Mucosa of descending colon (tissue), 3 donors: ENCODE data around the gene PRB2. TPM values are rescaled to one million over a fixed set of nuclear protein-coding genes. Genes with fewer than 3 reads are reported as not detected.

ENCODE experiments used
- ATAC-seq: fragments of 200-7000 bp; cut with Tn5 transposase; one replicate; pipeline ENCODE4 v1.9.1; 2020; ENCODE audit warnings: mild to moderate bottlenecking, moderate library complexity
- DNase-seq, 3 donors: peaks; one replicate each; pipeline ENCODE4 v3.0.0-alpha.2; 2020
- H3K36me3 ChIP-seq: fragments of 200-600 bp; one replicate; pipeline ENCODE4 v1.8.0; 2021; ENCODE audit warnings: low read depth, mild to moderate bottlenecking
- H3K4me1 ChIP-seq: fragments of 200-600 bp; one replicate; pipeline ENCODE4 v1.8.0; 2021; ENCODE audit warnings: low read depth, mild to moderate bottlenecking
- H3K4me3 ChIP-seq: fragments of 200-600 bp; one replicate; pipeline ENCODE4 v1.8.0; 2021; ENCODE audit warnings: mild to moderate bottlenecking
- H3K9me3 ChIP-seq: fragments of 200-600 bp; one replicate; pipeline ENCODE4 v1.8.0; 2021; ENCODE audit warnings: mild to moderate bottlenecking
- CTCF ChIP-seq: fragments of 200-600 bp; IDR thresholded peaks from one replicate; pipeline ENCODE4 v1.8.0; 2022; ENCODE audit warnings: antibody characterized with exemption, mild to moderate bottlenecking
- intact Hi-C, 2 donors: fragments of 100-400 bp; cut with DNase I in 1 of 2; cut with micrococcal nuclease in 1 of 2; formaldehyde crosslinking; loops; one replicate each; pipeline versions ENCODE4 v1.11.0 to v1.11.1; 2022; cut with DNase I, micrococcal nuclease
- total RNA-seq, 3 donors: library from RNA; stranded (reverse); fragmentation: NEBNext Ultra II Directional in 2 of 3; extraction: Animal tissue kit (Norgen Biotek cat#: 25700) in 2 of 3; gene quantifications; one replicate each; pipeline versions ENCODE4 v1.2.1 to v1.2.4, GENCODE V29; 2021 to 2023
- donor health status: DM: no; HTN: no; CAD: no; lungs with moderate emphysema.
- donor health status: DM: no; HTN: no; CAD: no.
- donor health status: DM: no; HTN: yes; CAD: no.

PRB2 gene
- total RNA-seq, 3 donors from 2014 or later = not detected

- intact Hi-C loops = no loop called here
- DNase-seq (no peak), ATAC-seq (no peak)
- H3K36me3 ChIP-seq = no peaks in the 10 kb centered on the region
- H3K4me1 ChIP-seq = no peaks in the 10 kb centered on the region
- H3K9me3 ChIP-seq = no peaks in the 10 kb centered on the region
- no peak overlapping the region for H3K4me3 ChIP-seq
- no peak for TF ChIP-seq CTCF
These were observed 47.6 kb downstream of the PRB2 start for GRCh38 chr12:11347810-11348209.

GRCh38 chr12:11344500-11344899, 50.9 kb downstream of the PRB2 start:
- ATAC-seq (no peak), DNase-seq (no peak)
- no peaks in the 10 kb centered on the region for H3K9me3 ChIP-seq
- H3K4me1 ChIP-seq = no peaks in the 10 kb centered on the region
- intact Hi-C loops = no loop called here
- no peaks in the 10 kb centered on the region for H3K36me3 ChIP-seq
- no peak overlapping the region for H3K4me3 ChIP-seq
- no peak for TF ChIP-seq CTCF

Other genes starting within 250 kb of the PRB2 start
- 10 to 100 TPM in 1 of 3 donors, 1 to 10 TPM in 2; 7.9 to 12.5 (median 9.5) TPM for gene SMIM10L1, start 224.4 kb downstream of the PRB2 start, total RNA-seq
- not detected for gene TAS2R42, start 208.6 kb downstream of the PRB2 start, total RNA-seq
- gene PRB3, start 125.9 kb downstream of the PRB2 start, total RNA-seq = not detected
- not detected for gene PRB4, start 85.1 kb downstream of the PRB2 start, total RNA-seq